HUES64 (cell line): ENCODE measurements around the gene NTN4. TPM values are rescaled to one million over a fixed set of nuclear protein-coding genes. Genes with fewer than 3 reads are reported as not detected.
A peak's percentile ranks its signal among the peaks of the same experiment; 100 is the strongest.

Experiments used
- H3K27ac ChIP-seq: 2 replicates; pipeline ENCODE4 v1.7.0; 2013; ENCODE audit warnings: low read depth, low read length, inconsistent platforms
- H3K27me3 ChIP-seq: 2 replicates; pipeline ENCODE4 v1.6.1; 2013; ENCODE audit warnings: mild to moderate bottlenecking, low read length; ENCODE audit not compliant: insufficient read depth
- H3K36me3 ChIP-seq: 2 replicates; pipeline ENCODE4 v1.6.1; 2013; ENCODE audit warnings: mild to moderate bottlenecking, low read length; ENCODE audit not compliant: insufficient read depth
- H3K4me1 ChIP-seq: 2 replicates; pipeline ENCODE4 v1.6.1; 2013; ENCODE audit warnings: mild to moderate bottlenecking, low read length, moderate library complexity; ENCODE audit not compliant: insufficient read depth
- H3K4me3 ChIP-seq: 2 replicates; pipeline ENCODE4 v1.5.1; 2013; ENCODE audit warnings: mild to moderate bottlenecking, low read length, moderate library complexity
- H3K9ac ChIP-seq: 2 replicates; pipeline ENCODE4 v1.6.1; 2013; ENCODE audit warnings: mild to moderate bottlenecking, low read depth, low read length
- H3K9me3 ChIP-seq: 2 replicates; pipeline ENCODE4 v1.6.1; 2013; ENCODE audit warnings: low read depth, low read length; ENCODE audit not compliant: insufficient read depth
- WGBS: fragments of 150-250, 120-280 bp; methylation state at CpG from one replicate; pipeline ENCODE4 v1.1.7; 2013; ENCODE audit warnings: missing lambda C conversion rate; 5-methylcytosine and 5-hydroxymethylcytosine counted together
- polyA plus RNA-seq, 2 experiments: library from polyadenylated mRNA; stranded (reverse); fragments of 50-300 nt; gene quantifications; one replicate each; pipeline ENCODE4 v1.2.3, GENCODE V29; 2013

NTN4 gene
- polyA plus RNA-seq (2013, experiment 1 of 2): 1.00 TPM
- polyA plus RNA-seq (2013, experiment 2 of 2): 2.1 TPM

DNA sequence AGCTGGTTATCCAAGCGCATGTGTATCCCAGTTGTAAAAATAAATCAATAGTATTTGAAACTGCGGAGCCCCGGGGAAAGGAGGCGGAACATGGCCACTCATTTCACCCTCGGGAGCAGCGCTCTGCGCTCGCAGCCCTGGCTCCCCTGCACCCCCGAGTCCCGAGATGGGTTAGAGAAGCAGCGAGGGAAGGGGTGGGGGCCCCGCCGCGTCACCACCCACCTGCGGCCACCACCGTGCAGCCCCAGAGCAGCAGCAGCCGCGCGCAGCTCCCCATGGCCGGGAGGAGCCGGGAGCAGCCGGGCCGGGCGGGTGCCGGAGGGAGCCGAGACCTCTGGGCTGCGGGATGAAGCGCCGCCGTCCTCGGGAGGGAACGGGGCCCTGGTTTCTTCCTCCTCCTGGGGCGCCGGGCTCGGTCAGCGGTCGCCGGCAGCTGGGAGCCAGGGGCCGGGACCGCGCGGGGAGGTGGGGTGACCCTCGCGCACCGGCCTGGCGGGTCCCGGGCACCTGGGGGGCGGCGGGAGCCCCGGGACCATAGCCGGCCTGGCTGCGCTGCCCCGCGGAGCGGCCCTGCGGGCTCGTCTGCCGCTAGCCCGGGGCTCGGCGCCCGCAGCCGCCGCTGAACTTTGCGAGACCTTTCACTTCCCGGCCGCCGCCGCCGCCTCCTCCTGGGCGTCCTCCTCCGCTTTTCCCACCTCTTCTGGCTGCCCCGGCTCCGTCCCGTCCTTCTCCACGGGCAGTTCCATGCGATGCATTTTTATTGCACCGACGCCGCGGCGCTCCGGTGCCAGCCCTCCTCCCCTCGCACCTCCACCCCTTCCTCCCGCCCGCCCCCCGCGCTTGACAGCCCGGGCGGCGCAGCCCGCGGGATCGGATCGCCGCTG is at the start of gene NTN4:
Gene NTN4, minus strand, starts transcription at position 732 of the 884 bp plus-strand sequence. Its CDS starts 455 bp downstream, at position 277.
- Histone ChIP-seq H3K9me3 (no peaks in the 10 kb centered on the region), H3K27ac (no peak within 1 kb of the TSS), H3K4me1 (peaks cover 11% of the 10 kb centered on the region; the same call in 1 of the 2 replicates), H3K36me3 (no peaks in the 10 kb centered on the region), H3K27me3 (peaks cover 85% of the 10 kb centered on the region), H3K9ac (peak within 1 kb of the TSS; percentile 53), H3K4me3 (peak within 1 kb of the TSS; percentile 72)
- WGBS: under 1% methylated on average over 96 of the region's 96 CpGs

DNA sequence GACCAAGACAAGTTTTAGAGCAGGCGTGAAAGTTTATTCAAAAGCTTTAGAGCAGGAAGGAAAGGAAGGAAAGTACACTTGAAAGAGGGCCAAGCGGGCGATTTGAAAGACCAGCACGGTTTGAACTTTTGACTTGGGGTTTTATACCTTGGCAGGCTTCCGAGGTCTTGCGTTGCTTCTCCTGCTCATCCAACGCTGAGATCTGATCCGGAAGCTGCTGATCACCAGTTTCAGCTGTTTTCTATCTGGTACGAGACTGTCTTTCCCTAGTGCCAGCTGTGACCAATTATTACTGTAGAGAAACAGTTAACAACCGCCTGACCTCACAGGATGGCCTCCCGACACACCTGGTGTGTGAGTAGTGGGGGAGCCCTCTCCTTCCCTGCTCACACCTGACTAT is 47.6 kb upstream of the NTN4 start:
- Histone ChIP-seq H3K27me3 (no peaks in the 10 kb centered on the region), H3K4me3 (no peak overlapping the region), H3K9me3 (no peaks in the 10 kb centered on the region), H3K4me1 (no peaks in the 10 kb centered on the region), H3K36me3 (no peaks in the 10 kb centered on the region), H3K27ac (no peak overlapping the region), H3K9ac (no peak overlapping the region)
- WGBS: 73% methylated on average over 10 of the region's 11 CpGs

DNA sequence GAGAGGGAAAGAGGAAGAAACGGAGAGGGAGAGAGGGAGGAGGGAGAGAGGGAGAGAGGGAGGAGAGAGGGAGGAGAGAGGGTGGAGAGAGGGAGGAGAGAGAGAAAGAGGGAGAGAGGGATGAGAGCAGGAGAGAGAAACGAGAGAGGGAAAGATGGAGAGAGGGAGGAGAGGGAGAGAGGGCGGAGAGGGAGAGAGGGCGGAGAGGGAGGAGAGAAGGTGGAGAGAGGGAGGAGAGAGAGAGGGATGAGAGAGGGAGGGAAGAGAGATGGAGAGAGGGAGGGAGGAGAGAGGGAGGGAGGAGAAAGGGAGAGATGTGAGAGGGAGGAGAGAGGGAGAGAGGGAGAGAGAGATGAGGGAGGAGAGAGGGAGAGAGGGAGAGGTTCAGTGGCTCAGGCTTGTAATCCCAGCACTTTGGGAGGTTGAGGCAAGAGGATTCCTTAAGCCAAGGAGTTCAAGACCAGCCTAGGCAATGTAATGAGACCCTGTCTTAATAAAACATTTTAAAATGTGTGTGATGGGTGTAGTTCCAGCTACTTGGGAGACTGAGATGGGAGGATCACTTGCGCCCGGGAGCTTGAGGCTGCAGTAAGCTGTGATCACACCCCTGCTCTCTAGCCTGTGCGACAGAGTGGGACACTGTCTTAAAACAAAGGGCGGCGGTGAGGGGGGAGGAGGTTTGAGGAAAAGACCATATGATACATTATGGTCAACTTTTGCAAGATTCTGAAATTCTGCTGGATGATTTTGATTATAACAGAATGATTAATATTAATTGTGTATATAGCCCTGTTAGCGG is 46.9 kb upstream of the NTN4 start:
- no peaks in the 10 kb centered on the region for H3K27me3 ChIP-seq
- 81% methylated on average over 10 of the region's 10 CpGs for WGBS
- no peaks in the 10 kb centered on the region for H3K36me3 ChIP-seq
- no peak overlapping the region for H3K9ac ChIP-seq
- H3K9me3 ChIP-seq: no peaks in the 10 kb centered on the region
- no peak overlapping the region for H3K27ac ChIP-seq
- no peak overlapping the region; the same call in 1 of the 2 replicates for H3K4me3 ChIP-seq
- no peaks in the 10 kb centered on the region for H3K4me1 ChIP-seq

DNA sequence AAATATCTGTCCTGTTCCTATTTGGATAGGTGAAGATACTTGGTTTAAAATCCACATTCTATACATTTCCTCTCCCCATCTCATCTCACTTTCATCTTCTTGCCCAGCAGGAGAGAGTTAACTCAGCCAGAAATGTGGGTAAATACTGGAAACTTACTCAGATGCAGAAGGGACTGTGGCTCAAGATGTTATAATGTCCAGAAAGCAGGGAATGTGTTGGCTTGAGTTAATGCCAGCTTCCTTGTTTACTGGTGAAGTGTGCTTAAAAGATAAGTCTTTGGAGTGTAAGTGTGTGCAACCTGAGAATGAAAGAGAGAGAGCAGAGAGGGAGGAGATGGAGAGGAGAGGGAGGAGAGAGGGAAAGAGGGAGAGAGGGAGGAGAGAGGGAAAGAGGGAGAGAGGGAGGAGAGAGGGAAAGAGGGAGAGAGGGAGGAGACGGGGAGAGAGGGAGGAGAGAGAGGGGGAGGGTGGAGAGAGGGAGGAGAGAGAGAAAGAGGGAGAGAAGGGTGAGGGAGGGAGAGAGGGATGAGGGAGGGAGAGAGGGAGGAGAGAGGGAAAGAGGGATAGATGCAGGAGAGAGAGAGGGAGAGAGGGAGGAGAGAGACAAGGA is 46.2 kb upstream of the NTN4 start:
- Histone ChIP-seq H3K9ac (no peak overlapping the region), H3K27me3 (no peaks in the 10 kb centered on the region), H3K4me3 (no peak overlapping the region; the same call in 1 of the 2 replicates), H3K4me1 (no peaks in the 10 kb centered on the region), H3K27ac (no peak overlapping the region), H3K9me3 (no peaks in the 10 kb centered on the region), H3K36me3 (no peaks in the 10 kb centered on the region)
- 1% methylated on average over 1 of the region's 1 CpG for WGBS

DNA sequence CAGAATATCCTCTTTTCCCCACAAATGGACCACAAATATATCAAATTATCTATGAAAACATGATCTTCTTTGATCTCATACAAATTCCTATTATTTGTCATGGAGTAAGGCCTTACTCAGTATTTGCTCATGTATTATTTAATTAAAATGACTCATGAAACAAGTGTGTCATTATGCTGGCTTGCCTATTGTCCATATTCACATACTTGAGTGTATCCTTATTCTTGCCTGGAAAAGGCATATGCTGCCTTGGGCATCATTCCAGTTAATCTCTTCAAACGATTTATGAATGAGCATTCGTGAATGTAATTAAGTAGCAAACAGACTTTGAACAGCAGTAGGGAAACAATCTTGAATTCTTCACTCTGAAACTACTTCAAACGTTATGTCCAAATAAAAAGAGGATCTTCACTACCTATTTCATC is 45.6 kb upstream of the NTN4 start:
- Histone ChIP-seq H3K27me3 (no peaks in the 10 kb centered on the region), H3K9me3 (no peaks in the 10 kb centered on the region), H3K4me3 (no peak overlapping the region), H3K9ac (no peak overlapping the region), H3K4me1 (no peaks in the 10 kb centered on the region), H3K36me3 (no peaks in the 10 kb centered on the region), H3K27ac (no peak overlapping the region)
- 77% methylated on average over 3 of the region's 3 CpGs for WGBS

DNA sequence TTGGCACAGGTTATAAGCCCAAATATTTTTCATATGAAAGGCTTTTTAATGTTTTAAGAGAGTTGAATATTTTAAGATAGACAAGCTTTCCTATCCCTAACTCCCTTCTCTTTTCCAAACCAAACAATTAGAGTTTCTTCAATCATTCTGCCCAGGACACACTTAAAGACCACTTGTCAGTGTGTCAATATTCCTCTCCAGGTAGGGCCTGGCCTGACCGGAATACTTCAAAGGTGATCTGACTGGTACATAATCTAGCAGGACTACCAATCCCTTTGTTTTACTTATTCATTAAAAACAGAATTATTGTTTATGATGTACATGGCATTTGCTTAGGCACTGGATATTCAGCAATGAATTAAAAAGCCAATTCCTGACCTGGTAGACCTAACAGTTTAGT is 44.0 kb upstream of the NTN4 start:
- no peaks in the 10 kb centered on the region for H3K27me3 ChIP-seq
- no peak overlapping the region for H3K27ac ChIP-seq
- no peaks in the 10 kb centered on the region for H3K9me3 ChIP-seq
- H3K4me3 ChIP-seq: no peak overlapping the region
- WGBS: 92% methylated on average over 1 of the region's 1 CpG
- no peak overlapping the region for H3K9ac ChIP-seq
- no peaks in the 10 kb centered on the region for H3K4me1 ChIP-seq
- no peaks in the 10 kb centered on the region for H3K36me3 ChIP-seq

DNA sequence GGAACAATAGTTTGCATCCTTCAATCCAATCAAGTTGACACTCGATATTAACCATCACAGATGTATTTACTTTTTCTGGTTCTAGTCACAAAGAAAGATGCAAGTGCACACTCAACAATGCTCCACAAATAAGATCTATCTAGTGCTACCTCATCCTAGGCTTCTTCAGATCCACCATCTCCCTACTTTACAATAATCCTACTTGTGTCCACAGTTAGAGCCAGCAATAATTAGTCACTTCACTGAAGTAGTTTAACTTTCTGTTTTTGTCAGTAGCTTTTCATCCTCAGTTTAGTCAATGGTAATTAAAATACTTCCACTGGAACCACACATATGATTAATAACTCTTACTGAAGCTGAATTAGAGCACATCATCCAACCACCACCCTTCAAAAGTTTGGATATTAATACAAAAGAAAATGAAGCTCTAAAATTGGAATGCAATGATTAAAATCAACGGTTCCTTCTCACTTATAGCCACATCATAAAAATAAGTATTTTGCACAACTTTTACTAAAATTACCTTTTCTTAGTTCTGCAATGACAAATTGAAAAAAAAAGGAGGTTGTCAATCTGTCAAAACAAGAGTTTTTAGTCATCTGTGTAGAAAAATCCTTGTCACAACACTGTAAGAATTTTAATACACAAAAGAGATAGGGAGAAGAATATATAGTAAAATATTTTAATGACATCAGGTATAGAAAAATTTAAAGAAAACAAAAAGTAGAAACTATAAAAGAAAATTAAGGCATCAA is 39.9 kb upstream of the NTN4 start:
- 83% methylated on average over 2 of the region's 2 CpGs for WGBS
- no peaks in the 10 kb centered on the region for H3K9me3 ChIP-seq

DNA sequence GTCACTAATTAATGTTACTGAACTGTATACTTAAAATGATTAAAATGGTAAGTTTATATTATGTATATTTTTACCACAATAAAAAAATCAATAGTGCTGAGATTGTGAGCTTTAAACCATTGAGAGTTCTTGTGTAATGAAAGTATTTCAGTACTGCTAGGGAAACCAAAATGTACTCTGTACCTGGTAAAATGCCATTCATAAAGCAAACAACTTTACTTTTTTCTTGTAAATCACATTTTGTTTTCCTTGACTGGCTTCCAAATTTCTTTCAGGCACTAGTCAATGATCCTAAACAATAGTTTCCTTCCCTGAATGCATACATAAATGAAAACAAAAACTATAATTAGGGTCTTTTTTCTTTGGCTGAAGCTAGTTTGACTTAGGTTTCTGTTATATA is 38.8 kb upstream of the NTN4 start:
- no peaks in the 10 kb centered on the region for H3K36me3 ChIP-seq
- no peak overlapping the region for H3K9ac ChIP-seq

More for the DNA sequence above, 39.9 kb upstream of the NTN4 start:
- Histone ChIP-seq H3K4me1 (peaks cover 8% of the 10 kb centered on the region; the same call in 1 of the 2 replicates), H3K9ac (no peak overlapping the region), H3K36me3 (no peaks in the 10 kb centered on the region), H3K4me3 (no peak overlapping the region), H3K27me3 (no peaks in the 10 kb centered on the region), H3K27ac (no peak overlapping the region)

DNA sequence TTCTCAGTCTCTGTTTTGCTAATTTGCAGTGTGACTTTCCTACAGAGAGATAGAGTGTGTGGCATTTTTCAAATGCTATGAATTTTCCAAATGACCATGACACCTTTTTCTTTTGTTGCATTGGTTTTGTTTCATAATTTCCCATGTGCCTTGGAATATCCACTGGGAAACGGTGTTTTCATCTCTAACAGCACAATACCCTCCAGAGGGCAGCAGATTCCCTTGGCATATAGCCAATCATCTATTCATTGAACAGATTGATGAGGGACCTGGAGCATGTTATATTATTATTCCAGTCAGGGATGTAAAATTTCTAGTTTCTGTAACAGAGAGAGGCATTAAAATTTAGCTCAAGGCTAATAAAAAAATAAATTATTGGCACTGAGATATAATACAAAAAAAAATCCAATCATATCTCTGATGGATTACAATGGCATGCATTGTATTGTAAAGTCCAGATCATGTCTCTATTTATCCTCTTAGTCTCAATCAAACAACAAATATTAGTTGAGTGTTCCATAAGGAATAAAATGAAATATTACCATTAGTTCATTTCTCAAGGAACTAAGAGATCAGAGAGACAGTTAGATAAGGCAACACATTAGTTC is 29.6 kb upstream of the NTN4 start:
- no CpG with 5 or more reads among the region's 1 CpG for WGBS

More for the DNA sequence above, 38.8 kb upstream of the NTN4 start:
- Histone ChIP-seq H3K27ac (no peak overlapping the region), H3K4me3 (no peak overlapping the region), H3K9me3 (no peaks in the 10 kb centered on the region), H3K4me1 (peaks cover 8% of the 10 kb centered on the region; the same call in 1 of the 2 replicates), H3K27me3 (no peaks in the 10 kb centered on the region)

DNA sequence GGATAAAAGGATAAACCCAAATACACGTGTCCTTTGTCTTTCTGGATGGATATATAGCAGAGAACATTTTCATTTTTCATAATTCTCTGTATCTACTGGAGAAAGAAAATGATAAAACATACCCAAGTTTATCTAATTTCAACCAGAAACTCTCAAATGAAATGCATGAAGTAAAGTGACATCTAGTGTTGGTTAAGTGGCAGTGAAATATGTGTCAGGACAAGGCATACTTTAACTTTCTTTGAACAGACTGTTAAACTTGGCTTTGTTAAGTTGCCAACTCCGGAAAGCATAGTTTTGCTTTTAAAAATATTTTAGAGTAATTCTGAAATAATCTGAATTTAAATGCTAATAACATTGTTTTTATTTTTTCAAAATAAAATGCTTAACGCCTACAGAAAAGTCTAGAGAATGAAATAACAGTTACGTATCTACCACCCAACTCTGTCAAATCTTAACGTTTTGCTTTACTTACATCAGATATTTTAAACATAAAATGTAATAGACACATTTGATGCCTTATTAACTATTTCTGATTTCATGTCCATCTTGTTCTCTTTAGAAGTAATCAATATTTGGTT is 25.2 kb upstream of the NTN4 start:
- Histone ChIP-seq H3K27me3 (no peaks in the 10 kb centered on the region), H3K36me3 (no peaks in the 10 kb centered on the region), H3K9ac (no peak overlapping the region), H3K27ac (no peak overlapping the region), H3K4me3 (no peak overlapping the region), H3K9me3 (no peaks in the 10 kb centered on the region), H3K4me1 (no peaks in the 10 kb centered on the region)
- 100% methylated on average over 1 of the region's 5 CpGs for WGBS

More for the DNA sequence above, 29.6 kb upstream of the NTN4 start:
- Histone ChIP-seq H3K27me3 (no peaks in the 10 kb centered on the region), H3K9ac (no peak overlapping the region), H3K27ac (no peak overlapping the region), H3K9me3 (no peaks in the 10 kb centered on the region), H3K4me1 (no peaks in the 10 kb centered on the region), H3K36me3 (no peaks in the 10 kb centered on the region), H3K4me3 (no peak overlapping the region)
